GM21390 (cell line): ENCODE measurements around the gene HMOX1.

Experiments used
- ATAC-seq: cut with Tn5 transposase; IDR thresholded peaks from one replicate; pipeline ENCODE4 v1.9.1; 2021; ENCODE audit not compliant: unreplicated experiment

HMOX1 gene

GRCh38 chr22:35401863-35402262 is 21.0 kb downstream of the HMOX1 start:
- ATAC-seq = no peak

GRCh38 chr22:35403356-35403755 is 22.5 kb downstream of the HMOX1 start:
- no peak for ATAC-seq

GRCh38 chr22:35404176-35404575 is 23.3 kb downstream of the HMOX1 start:
- ATAC-seq = no peak

- no peak for ATAC-seq
Observed at GRCh38 chr22:35406443-35406842, 25.5 kb downstream of the HMOX1 start.

GRCh38 chr22:35407362-35407761 is 26.5 kb downstream of the HMOX1 start:
- ATAC-seq = no peak

GRCh38 chr22:35409783-35410662 is 29.1 kb downstream of the HMOX1 start:
- ATAC-seq = peak; percentile 71

- no peak for ATAC-seq
Observed at GRCh38 chr22:35410663-35411034, 29.8 kb downstream of the HMOX1 start.

- no peak for ATAC-seq
Observed at GRCh38 chr22:35411102-35411501, 30.2 kb downstream of the HMOX1 start.

GRCh38 chr22:35413624-35414023 is 32.7 kb downstream of the HMOX1 start:
- no peak for ATAC-seq

- ATAC-seq = no peak
Observed at GRCh38 chr22:35417606-35418005, 36.7 kb downstream of the HMOX1 start.

GRCh38 chr22:35418088-35418487 is 37.2 kb downstream of the HMOX1 start:
- no peak for ATAC-seq

GRCh38 chr22:35418731-35419130 is 37.8 kb downstream of the HMOX1 start:
- ATAC-seq = no peak

- no peak for ATAC-seq
Observed at GRCh38 chr22:35419756-35420155, 38.9 kb downstream of the HMOX1 start.

GRCh38 chr22:35421121-35421520 is 40.2 kb downstream of the HMOX1 start:
- ATAC-seq = no peak

- ATAC-seq = no peak
Observed at GRCh38 chr22:35422145-35422544, 41.2 kb downstream of the HMOX1 start.

GRCh38 chr22:35422936-35423335 is 42.0 kb downstream of the HMOX1 start:
- no peak for ATAC-seq

- ATAC-seq = no peak
Observed at GRCh38 chr22:35424081-35424480, 43.2 kb downstream of the HMOX1 start.

- ATAC-seq = no peak
Observed at GRCh38 chr22:35424761-35425160, 43.9 kb downstream of the HMOX1 start.

GRCh38 chr22:35425546-35425945 is 44.6 kb downstream of the HMOX1 start:
- no peak for ATAC-seq

GRCh38 chr22:35425971-35426800 is 45.3 kb downstream of the HMOX1 start:
- ATAC-seq = no peak

- no peak for ATAC-seq
Observed at GRCh38 chr22:35426801-35427140, 45.9 kb downstream of the HMOX1 start.

GRCh38 chr22:35430897-35431322 is 50.0 kb downstream of the HMOX1 start:
- no peak for ATAC-seq
